SU-DHL-6 (cell line): Measurements from ENCODE around the gene NDUFS3.

Experiments used
- H2AFZ ChIP-seq: fragments of 200-600 bp; sonication (generic); 2 replicates; pipeline ENCODE4 v1.6.1; 2014; ENCODE audit warnings: low read depth, mild to moderate bottlenecking, moderate library complexity, mixed read lengths, antibody characterized with exemption, low read length; ENCODE audit not compliant: severe bottlenecking
- H3F3A ChIP-seq: fragments of 200-600 bp; shearing (Covaris generic); 2 replicates; pipeline ENCODE4 v1.6.0; 2016; ENCODE audit warnings: antibody characterized with exemption, mild to moderate bottlenecking; ENCODE audit not compliant: insufficient read depth
- H3K27ac ChIP-seq: fragments of 200-600 bp; sonication (generic); 2 replicates; pipeline ENCODE4 v1.5.1; 2016; ENCODE audit warnings: low read depth, mild to moderate bottlenecking, low read length, moderate library complexity, mixed read lengths
- H3K27me3 ChIP-seq: fragments of 200-600 bp; sonication (generic), shearing (Covaris generic); 2 replicates; pipeline ENCODE4 v1.6.0; 2014; ENCODE audit warnings: mild to moderate bottlenecking, low read length
- H3K36me3 ChIP-seq: fragments of 200-600 bp; sonication (generic); 2 replicates; pipeline ENCODE4 v1.6.1; 2014; ENCODE audit warnings: mild to moderate bottlenecking, low read length, mixed read lengths
- H3K4me2 ChIP-seq: fragments of 300-600, 200-600 bp; shearing (Covaris generic), sonication (generic); 2 replicates; pipeline ENCODE4 v1.6.0; 2014; ENCODE audit warnings: low read length, low read depth, mild to moderate bottlenecking; ENCODE audit not compliant: poor library complexity, severe bottlenecking
- H3K4me3 ChIP-seq: fragments of 200-600 bp; sonication (generic); 2 replicates; pipeline ENCODE4 v1.5.1; 2014; ENCODE audit warnings: antibody characterized with exemption, low read length, mild to moderate bottlenecking, mixed read lengths; ENCODE audit not compliant: insufficient read depth, poor library complexity, severe bottlenecking
- H3K79me2 ChIP-seq: fragments of 200-600 bp; sonication (generic); 2 replicates; pipeline ENCODE4 v1.6.1; 2014; ENCODE audit warnings: mild to moderate bottlenecking, low read length, moderate library complexity; ENCODE audit not compliant: insufficient read depth
- H3K9ac ChIP-seq: fragments of 200-600 bp; sonication (generic); 2 replicates; pipeline ENCODE4 v1.7.0; 2014; ENCODE audit warnings: mild to moderate bottlenecking, low read length
- H3K9me2 ChIP-seq: fragments of 200-600 bp; sonication (generic); replicated peaks from 2 replicates; pipeline ENCODE4 v1.6.1; 2014; ENCODE audit warnings: low read length; ENCODE audit not compliant: insufficient read depth
- H3K9me3 ChIP-seq: fragments of 200-600 bp; sonication (generic); 2 replicates; pipeline ENCODE4 v1.6.1; 2014; ENCODE audit warnings: low read length, mixed read lengths; ENCODE audit not compliant: insufficient read depth
- H4K20me1 ChIP-seq: fragments of 200-600 bp; sonication (generic); 2 replicates; pipeline ENCODE4 v1.6.1; 2014; ENCODE audit warnings: low read depth, mild to moderate bottlenecking, antibody characterized with exemption, low read length, moderate library complexity, mixed read lengths
- CTCF ChIP-seq: fragments of 200-600 bp; sonication (generic); IDR thresholded peaks from one replicate; pipeline ENCODE4 v1.5.1; 2017; ENCODE audit warnings: antibody characterized with exemption, mild to moderate bottlenecking, low read length, moderate library complexity; ENCODE audit not compliant: insufficient read depth, poor library complexity, severe bottlenecking
- EZH2phosphoT487 ChIP-seq: fragments of 200-600 bp; sonication (generic), shearing (Covaris generic); conservative IDR thresholded peaks from 2 replicates; pipeline ENCODE4 v1.6.1; 2018; ENCODE audit warnings: mild to moderate bottlenecking, antibody characterized with exemption, low read length, moderate library complexity, mixed read lengths

The NDUFS3 gene

GRCh38 chr11:47631473-47631872 is 52.6 kb downstream of the NDUFS3 start:
- Histone ChIP-seq H3K9ac (no peak overlapping the region), H4K20me1 (no peaks in the 10 kb centered on the region), H3K36me3 (peaks cover 20% of the 10 kb centered on the region; the same call in 1 of the 2 replicates), H3K9me2 (no peaks in the 10 kb centered on the region), H3K4me2 (no peak overlapping the region), H3K79me2 (no peaks in the 10 kb centered on the region), H3K4me3 (no peak overlapping the region), H3K9me3 (no peaks in the 10 kb centered on the region), H3K27me3 (no peaks in the 10 kb centered on the region), H3F3A (no peaks in the 10 kb centered on the region), H2AFZ (no peak overlapping the region), H3K27ac (no peak overlapping the region)
- TF ChIP-seq EZH2phosphoT487: no peak
- no peak for TF ChIP-seq CTCF
